ENCODE results near the gene ST7.

ST7 gene

GRCh38 chr7:117248829-117249228 is 295.5 kb downstream of the ST7 start:
- no peak for DNase-seq
- in situ Hi-C loops (cut with MboI; ENCODE audit: low pct_unique_long_range_greater_than_20kb, low sequenced_read_pairs): no loop called here

- no peak for DNase-seq
- in situ Hi-C loops (cut with MboI; ENCODE audit: low pct_unique_long_range_greater_than_20kb, low sequenced_read_pairs): no loop called here
Measured at GRCh38 chr7:117249696-117250095, 296.4 kb downstream of the ST7 start.

- no peak for DNase-seq
- in situ Hi-C loops (cut with MboI; ENCODE audit: low pct_unique_long_range_greater_than_20kb, low sequenced_read_pairs): no loop called here
Measured at GRCh38 chr7:117250245-117250644, 296.9 kb downstream of the ST7 start.

GRCh38 chr7:117250801-117251200 is 297.5 kb downstream of the ST7 start:
- in situ Hi-C loops (cut with MboI; ENCODE audit: low pct_unique_long_range_greater_than_20kb, low sequenced_read_pairs): no loop called here
- no peak for DNase-seq

GRCh38 chr7:117251687-117252086 is 298.4 kb downstream of the ST7 start:
- DNase-seq: no peak
- in situ Hi-C loops (cut with MboI; ENCODE audit: low pct_unique_long_range_greater_than_20kb, low sequenced_read_pairs): no loop called here

- in situ Hi-C loops (cut with MboI; ENCODE audit: low pct_unique_long_range_greater_than_20kb, low sequenced_read_pairs): no loop called here
- no peak for DNase-seq
Measured at GRCh38 chr7:117259615-117260014, 306.3 kb downstream of the ST7 start.

- in situ Hi-C loops (cut with MboI; ENCODE audit: low pct_unique_long_range_greater_than_20kb, low sequenced_read_pairs): no loop called here
Measured at GRCh38 chr7:117262546-117262945, 309.2 kb downstream of the ST7 start.

GRCh38 chr7:117264716-117265115 is 311.4 kb downstream of the ST7 start:
- no peak for DNase-seq
- in situ Hi-C loops (cut with MboI; ENCODE audit: low pct_unique_long_range_greater_than_20kb, low sequenced_read_pairs): no loop called here

More at GRCh38 chr7:117262546-117262945, 309.2 kb downstream of the ST7 start:
- DNase-seq: no peak

GRCh38 chr7:117269417-117269816 is 316.1 kb downstream of the ST7 start:
- in situ Hi-C loops (cut with MboI; ENCODE audit: low pct_unique_long_range_greater_than_20kb, low sequenced_read_pairs): no loop called here
- no peak for DNase-seq

GRCh38 chr7:117269886-117270285 is 316.6 kb downstream of the ST7 start:
- in situ Hi-C loops (cut with MboI; ENCODE audit: low pct_unique_long_range_greater_than_20kb, low sequenced_read_pairs): no loop called here
- DNase-seq: no peak

- DNase-seq: no peak
- in situ Hi-C loops (cut with MboI; ENCODE audit: low pct_unique_long_range_greater_than_20kb, low sequenced_read_pairs): no loop called here
Measured at GRCh38 chr7:117270371-117270770, 317.1 kb downstream of the ST7 start.

- in situ Hi-C loops (cut with MboI; ENCODE audit: low pct_unique_long_range_greater_than_20kb, low sequenced_read_pairs): no loop called here
- DNase-seq: no peak
Measured at GRCh38 chr7:117271566-117271965, 318.3 kb downstream of the ST7 start.

- in situ Hi-C loops (cut with MboI; ENCODE audit: low pct_unique_long_range_greater_than_20kb, low sequenced_read_pairs): no loop called here
Measured at GRCh38 chr7:117272017-117272759, 318.9 kb downstream of the ST7 start.

GRCh38 chr7:117273325-117273724 is 320.0 kb downstream of the ST7 start:
- in situ Hi-C loops (cut with MboI; ENCODE audit: low pct_unique_long_range_greater_than_20kb, low sequenced_read_pairs): no loop called here
- no peak for DNase-seq

More at GRCh38 chr7:117272017-117272759, 318.9 kb downstream of the ST7 start:
- no peak for DNase-seq

- DNase-seq: no peak
- in situ Hi-C loops (cut with MboI; ENCODE audit: low pct_unique_long_range_greater_than_20kb, low sequenced_read_pairs): no loop called here
Measured at GRCh38 chr7:117273814-117274225, 320.5 kb downstream of the ST7 start.

GRCh38 chr7:117274951-117275350 is 321.6 kb downstream of the ST7 start:
- in situ Hi-C loops (cut with MboI; ENCODE audit: low pct_unique_long_range_greater_than_20kb, low sequenced_read_pairs): no loop called here
- DNase-seq: no peak

- no peak for DNase-seq
- in situ Hi-C loops (cut with MboI; ENCODE audit: low pct_unique_long_range_greater_than_20kb, low sequenced_read_pairs): no loop called here
Measured at GRCh38 chr7:117277576-117277975, 324.3 kb downstream of the ST7 start.

GRCh38 chr7:117278040-117278439 is 324.7 kb downstream of the ST7 start:
- in situ Hi-C loops (cut with MboI; ENCODE audit: low pct_unique_long_range_greater_than_20kb, low sequenced_read_pairs): no loop called here
- no peak for DNase-seq

- in situ Hi-C loops (cut with MboI; ENCODE audit: low pct_unique_long_range_greater_than_20kb, low sequenced_read_pairs): no loop called here
- no peak for DNase-seq
Measured at GRCh38 chr7:117279203-117279602, 325.9 kb downstream of the ST7 start.

Data from KBM-7 (cell line).